Anterior cingulate cortex (tissue), 58 donors: ENCODE results near the gene SMPD4.
"Not testable (repeated sequence)": the region's sequence is repeated elsewhere in the genome, so short reads cannot be mapped to it uniquely, and the experiment has no call there.

ENCODE experiments used
- DNase-seq, 58 donors: peaks; one replicate each; lab custom pipeline; 2025; lab: John Stamatoyannopoulos, UW

Gene SMPD4

DNA sequence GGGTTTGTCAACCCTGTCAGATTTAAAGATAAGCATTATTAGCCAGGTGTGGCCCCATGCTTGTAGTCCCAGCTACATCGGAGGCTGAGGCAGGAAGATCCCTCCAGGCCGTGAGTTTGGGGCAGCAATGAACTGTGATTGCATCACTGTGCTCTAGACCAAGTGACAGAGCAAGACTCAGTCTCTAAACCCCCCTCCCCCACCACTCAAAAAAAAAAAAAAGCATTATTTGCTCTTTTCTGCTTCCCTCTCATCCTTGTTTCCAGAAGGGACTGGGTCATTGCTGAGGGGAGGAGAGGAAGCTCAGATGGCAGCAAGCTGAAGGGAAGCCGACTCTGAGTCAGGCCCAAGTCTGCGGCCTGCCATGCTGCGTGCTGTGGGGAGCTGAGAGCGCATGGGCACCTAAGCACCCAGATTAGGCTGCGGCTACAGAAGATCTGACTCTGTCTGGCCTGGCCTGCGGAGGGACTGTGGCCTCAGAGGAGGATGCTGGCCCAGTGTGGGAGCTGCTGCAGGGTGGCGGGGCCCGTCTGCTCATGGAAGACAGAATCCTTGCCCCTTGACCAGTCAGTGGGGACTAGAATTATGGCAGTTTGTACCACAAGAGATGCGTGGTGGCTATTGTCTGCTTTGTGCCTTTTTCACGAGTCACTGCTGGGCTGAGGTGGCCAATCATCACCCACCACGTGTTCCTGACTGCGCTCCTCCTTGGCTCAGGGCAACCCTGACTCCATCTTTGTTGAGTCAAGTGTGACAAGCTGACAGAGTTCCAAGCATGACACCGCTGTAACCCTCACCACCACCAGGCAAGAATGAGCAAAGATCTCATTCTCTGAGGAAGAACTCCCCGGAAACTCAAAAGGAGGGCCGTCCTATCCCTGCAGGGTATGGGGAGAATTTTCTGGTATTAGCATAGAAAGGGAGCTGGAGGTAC is 6.7 kb upstream of the SMPD4 start:
- DNase-seq = not testable (repeated sequence)

DNA sequence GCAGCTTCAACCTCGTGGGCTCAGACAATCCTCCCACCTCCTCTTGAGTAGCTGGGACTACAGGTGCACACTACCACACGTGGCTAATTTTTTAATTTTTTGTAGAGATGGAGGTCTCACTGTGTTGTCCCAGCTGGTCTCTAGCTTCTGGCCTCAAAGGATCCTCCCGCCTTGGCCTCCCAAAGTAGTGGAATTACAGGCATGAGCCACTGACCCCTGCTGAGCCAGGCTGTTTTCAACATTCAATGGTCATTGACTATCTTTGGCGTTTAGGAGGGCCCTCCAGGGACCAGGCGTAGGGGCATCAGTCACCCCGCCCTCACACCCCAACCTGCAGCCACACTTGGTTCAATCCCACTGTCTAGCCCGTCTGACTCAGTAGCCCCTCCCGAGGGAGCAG is 5.9 kb upstream of the SMPD4 start:
- no peak for DNase-seq

DNA sequence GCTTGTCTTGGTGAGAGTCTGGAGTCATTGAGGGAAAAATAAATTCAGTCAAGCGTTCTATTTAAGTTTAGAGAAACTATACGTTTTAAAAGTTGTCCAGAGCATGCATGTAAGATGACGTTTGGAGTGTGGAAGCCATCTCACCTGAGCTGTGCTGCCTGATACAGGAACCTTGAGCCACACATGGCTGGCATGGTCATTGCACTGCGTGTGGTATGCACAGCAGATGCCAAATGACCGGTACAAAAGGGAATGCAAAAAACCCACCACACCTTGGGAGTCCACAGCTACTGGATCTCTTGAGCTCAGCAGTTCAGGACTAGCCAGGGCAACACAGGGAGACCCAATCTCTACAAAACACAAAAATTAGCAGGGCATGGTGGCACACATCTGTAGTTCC is 5.0 kb upstream of the SMPD4 start:
- DNase-seq = no peak

DNA sequence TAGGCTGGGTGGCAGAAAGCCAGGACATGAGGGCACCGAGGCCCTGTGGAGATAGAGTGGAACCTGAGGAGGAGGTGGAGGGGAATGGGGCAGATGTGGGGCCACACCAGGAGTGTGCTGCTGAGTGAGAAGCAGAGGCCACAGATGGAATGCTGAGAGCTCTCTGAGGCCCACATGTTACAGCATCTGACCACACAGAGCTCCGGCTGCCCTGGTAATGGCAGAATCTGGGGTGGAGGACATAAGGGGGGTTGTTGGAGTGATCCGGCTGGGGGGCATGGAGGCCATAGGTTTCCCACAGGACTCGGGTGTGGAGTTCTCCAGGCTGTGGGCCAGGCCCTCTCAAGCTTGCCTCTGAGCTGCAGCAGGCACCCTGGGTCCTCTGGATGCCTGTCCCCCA is 4.5 kb upstream of the SMPD4 start:
- no peak for DNase-seq

DNA sequence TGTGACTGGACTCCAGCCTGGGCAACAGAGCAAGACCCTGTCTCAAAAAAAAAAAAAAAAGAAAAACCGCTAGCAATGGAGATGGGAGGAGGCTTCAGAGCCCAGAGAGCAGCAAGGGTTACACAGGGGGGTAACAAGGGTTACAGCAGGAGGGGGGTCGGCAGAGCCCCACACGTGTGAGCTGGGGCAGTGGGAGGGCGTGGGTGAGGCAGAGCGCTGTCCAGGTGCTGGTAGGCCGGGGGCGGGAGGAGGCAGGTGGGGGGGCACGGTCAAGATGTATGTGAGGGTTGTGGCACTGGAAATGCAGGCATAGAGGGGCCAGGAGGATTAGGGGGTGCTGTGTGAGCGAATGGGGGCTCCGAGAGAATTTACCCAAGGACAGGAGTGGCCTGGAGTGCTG is 4.0 kb upstream of the SMPD4 start:
- no peak for DNase-seq

DNA sequence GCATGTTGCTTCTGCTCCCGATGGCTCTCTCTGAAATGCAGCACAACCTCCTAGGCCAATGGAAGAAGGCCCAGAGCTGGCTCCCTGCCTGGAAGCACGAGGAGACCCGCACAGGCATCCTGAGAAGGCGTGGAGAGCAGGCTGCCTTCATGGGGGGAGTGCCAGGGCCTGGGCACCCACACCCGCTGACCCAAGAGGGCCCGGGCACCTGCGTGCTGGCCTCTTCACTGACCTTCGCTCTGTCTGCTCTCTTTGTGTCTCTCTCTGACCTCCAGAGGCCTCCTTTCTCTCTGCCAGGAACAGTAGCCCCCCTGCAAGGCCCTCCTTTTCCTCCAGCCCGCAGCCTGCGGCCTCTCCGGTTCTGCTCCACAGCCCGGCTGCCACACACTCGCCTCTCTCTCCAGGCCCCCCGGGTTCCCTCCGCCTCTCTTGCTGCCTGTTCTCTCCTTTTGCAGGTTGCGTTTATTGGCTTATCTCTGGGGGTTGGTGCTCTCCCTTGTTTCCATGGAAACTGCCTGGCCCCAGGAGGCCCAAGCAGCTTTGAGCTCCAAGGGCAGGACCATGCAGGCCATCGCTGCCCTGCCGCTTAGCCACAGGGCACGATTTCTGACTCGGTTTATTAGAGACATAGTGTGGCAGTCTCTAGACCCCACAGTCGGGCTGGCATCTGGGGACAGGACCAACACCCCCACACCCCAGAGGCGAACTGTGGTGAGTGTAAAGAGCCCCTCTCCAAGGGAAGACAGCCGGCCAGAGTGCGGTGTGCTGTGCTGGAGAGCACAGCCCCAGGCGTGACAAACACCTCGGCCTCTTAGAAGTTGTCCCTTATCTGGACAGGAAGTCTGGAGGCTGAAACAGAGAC is 2.3 kb upstream of the SMPD4 start:
- peak in 42 of 58 donors; percentile 6 to 56 (median 28) for DNase-seq

DNA sequence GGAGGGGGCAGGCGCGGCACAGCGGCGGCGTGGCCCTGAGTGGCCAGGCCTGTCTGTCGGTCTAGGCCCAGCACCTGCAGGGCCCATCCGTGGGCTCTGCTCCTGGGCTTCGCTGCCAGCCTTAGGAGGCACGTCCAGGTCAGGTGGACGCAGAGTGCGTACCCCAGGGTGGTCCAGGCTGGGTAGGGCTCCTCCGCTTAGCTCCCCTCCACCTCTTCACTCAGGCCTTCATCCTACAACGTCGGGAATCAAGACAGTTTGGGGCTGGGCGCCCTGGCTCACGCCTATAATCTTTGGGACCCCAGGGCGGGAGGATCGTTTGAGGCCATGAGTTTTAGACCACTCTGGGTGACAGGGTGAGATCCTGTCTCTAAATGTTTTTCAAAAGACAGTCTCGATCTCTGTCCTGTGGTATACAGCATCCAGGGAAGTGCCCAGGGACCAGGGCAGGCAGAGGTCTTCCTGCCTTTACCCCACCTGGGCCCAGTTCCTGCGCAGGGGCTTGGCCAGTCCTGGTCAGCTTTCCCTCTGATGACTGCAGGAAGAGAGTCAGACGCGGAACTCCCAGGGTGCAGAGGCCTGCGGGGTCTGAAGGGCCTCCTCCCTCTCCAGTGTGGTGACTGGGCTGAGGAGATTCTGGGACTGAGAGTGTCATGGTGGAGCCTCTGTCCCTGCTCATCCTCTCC is 1.6 kb upstream of the SMPD4 start:
- peak in 6 of 58 donors; percentile 16 to 47 (median 36) for DNase-seq

DNA sequence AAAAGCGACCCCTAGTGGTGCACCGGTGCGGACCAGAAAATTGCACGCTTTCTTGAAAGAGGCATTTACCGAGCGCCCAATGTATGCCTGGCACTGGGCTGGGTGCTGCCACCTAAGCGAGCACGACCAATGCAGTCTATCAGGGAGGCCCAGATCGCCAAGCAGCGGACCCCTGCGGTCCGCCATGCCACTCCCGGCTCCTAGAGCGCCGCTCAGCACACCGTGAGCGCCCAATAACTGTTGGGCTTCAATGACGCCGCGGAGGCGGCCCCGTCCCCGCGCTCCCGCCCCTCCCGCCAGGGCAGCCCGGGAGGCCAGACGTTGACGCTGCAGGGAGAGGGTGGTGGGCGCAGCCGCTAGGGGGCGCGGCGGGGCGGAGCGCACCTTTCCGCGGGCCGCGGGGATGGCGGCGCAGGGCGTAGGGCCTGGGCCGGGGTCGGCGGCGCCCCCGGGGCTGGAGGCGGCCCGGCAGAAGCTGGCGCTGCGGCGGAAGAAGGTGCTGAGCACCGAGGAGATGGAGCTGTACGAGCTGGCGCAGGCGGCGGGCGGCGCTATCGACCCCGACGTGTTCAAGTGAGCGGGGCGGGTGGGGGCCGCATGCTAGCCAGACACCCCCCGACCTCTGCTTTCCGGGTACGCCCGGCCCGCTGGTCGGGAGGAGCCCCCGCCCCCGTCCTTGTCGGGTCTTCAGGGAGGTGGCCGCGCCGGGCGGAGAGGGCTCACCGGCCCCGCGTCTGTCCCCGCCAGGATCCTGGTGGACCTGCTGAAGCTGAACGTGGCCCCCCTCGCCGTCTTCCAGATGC is 679 bp upstream of the SMPD4 start, which contains the start of gene MZT2B:
TSS of gene MZT2B (plus strand) at position 383 of the 803 bp plus-strand sequence. CDS start at position 404, 21 bp downstream.
- DNase-seq = peak in 57 of 58 donors; percentile 55 to 94 (median 84)

DNA sequence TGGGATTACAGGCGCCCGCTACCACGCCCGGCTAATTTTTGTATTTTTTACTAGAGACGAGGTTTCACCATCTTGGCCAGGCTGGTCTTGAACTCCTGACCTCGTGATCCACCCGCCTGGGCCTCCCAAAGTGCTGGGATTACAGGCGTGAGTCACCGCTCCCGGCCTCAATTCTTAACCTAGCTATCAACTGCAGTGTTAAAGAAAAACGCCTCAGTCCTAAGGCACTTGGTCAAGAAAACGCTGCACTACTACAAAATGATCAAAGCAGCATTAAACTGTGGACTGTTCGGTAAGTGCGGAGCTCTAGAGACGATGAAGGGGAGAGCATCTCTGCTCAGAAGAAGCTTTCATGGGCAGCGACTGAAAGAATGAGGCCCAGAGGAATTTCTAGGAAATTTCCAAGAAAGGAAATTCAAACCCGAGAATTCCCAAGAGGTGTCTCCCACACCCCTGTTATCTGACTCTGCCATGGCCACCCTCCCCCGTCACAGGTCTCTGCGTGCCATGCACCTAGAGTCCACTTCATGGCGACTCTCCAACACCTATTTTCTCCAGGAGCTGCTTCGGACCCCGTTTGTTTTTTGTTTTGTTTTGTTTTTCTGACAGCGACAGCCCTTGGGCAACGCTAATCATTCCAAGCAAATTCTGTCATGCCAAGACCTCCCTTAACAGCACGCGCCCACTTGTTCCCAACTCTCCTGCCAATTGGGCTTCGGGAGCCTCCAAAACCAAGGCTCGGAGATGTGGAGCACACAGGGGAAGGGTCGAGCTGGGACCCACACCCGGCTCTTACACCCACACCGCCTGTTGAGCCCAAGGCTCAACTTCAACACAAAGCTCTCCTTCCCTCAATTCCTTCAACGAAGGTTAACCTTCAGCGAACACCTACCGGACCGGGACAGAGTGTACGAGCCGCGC is 738 bp downstream of the SMPD4 start:
- DNase-seq = not testable (repeated sequence)

DNA sequence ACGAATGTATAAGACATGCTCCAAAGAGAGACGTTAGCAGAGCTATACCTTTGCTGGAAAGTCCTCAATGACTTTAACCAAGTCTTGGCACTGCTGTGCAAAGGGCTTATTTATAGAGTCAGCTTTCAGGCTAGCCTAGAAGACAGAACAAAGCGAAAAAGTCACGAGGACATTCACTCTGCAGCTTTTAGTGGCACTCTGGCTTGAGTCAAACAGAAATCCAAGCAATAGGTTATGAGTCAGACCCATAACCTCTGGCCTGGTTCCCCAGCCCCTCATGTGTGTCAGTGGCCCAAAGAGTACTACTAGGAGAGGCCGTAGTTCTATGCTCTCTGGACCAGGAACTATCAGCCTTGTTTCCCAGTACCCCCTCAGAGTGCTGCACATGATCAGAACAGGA is 6.5 kb downstream of the SMPD4 start:
- not testable (repeated sequence) for DNase-seq

DNA sequence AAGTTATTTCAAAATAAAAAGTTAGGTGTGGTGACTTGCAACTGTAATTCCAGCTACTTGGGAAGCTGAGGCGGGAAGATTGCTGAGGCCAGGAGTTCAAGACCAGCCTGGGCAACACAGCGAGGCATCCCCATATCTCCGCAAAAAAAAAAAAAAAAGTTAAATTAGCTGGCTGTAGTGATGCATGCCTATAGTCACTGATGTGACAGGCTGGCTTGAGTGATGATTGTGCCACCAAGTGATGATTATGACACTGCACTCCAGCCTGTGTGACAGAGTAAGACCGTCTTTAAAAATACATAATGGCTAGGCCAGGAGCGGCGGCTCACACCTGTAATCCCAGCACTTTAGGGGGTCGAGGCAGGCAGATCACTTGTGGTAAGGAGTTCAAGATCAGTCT is 11.5 kb downstream of the SMPD4 start:
- no peak for DNase-seq

DNA sequence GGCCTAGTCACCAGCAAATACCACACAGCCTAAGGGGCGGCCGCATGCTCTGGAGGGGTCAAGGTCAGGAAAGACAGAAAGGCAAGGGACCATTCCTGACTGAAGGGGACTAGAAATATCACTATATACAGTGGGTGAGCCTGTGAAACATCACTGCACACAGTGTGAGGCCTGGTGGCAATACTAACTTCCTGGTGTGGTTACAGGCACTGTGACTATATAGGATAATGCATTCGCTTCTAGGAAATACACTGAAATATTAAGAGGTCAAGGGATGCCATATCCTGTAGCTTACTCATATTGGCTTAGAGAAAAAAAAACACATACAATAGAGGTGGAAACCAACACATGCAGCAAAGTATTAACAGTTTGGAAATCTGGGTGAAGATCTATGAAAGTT is 12.2 kb downstream of the SMPD4 start:
- DNase-seq = not testable (repeated sequence)

DNA sequence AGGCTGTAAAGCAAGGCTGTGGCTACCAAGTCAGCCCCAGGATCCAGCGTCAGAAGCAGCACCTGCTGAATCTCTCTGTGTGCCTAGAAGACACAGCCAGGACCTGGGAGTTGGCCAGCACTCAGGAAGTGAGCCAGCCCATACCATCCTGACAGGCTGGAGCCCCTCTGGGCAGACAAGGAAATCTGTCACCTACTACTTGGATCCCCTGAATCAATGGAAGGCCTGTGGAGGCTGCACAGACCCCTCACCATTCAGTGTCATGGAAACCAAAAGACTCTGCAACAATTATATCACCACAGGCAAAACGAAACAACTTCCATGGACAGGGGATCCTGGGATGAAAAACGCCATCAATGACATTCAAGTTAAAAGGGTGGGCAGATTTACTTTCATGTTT is 14.8 kb downstream of the SMPD4 start:
- not testable (repeated sequence) for DNase-seq

DNA sequence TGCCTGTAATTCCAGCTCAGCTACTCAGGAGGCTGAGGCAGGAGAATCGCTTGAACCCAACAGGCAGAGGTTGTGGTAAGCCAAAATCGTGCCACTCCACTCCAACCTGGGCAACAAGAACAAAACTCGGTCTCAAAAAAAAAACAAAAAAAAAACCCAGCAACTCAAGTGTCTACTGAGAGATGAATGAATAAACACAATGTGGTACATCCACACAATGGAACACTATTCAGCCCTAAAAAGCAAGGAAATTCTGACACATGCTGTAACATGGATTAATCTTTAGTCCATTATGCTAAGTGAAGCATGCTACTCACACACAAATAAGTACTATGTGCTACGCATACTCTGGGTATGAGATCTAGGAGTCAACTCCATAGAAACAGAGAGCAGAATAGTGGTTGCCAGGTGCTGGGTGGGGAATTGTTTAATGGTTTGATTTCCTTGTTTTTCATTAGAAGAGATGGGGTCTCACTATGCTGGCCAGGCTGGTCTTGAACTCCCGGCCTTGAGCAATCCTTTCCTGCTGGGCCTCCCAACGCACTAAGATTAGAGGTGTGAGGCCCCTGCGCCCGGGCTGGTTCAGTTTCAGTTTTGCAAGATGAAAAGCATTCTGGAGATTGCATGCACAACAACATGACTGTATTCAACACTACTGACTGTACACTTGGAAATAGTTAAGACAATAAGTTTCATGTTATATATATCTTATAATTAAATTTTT is 15.9 kb downstream of the SMPD4 start:
- DNase-seq = no peak

DNA sequence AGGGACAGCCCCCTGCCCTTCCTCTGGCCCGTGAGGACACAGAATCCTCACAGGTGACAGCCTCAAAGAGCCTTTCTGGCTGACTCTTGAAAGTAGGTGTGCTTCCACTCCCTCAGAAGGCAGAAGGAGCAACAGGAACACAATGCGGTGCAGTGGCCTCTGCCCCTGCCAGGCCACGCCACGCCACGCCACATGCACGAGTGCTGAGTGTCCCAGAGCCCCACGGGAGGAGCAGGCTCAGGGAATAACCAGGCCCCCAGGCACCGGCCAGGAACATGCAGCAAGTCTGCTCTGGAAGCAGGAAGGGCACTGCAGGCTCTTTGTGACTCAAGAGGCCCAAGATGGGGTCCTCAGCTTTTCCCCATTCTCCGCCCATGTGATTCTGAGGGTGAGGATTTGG is 18.4 kb downstream of the SMPD4 start:
- DNase-seq = no peak

DNA sequence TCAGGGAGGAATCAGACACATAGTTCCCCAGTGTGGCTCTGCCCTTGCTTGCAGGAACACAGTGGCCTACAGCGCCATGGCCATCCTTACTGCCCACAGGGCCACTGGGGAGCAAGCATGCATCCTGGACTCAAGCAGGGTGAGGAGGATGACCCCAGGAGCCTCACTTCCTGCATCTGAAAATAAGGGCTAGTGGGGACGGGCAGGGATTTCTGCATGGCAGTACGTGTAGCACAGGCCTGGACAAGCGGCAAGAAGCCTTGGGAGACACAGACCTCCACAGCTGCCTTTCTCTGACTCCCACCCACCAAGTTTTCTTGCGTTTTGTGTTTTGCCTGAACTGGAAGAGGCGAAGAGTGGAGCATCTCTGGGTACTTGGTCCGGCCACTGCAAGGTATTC is 18.9 kb downstream of the SMPD4 start:
- not testable (repeated sequence) for DNase-seq

DNA sequence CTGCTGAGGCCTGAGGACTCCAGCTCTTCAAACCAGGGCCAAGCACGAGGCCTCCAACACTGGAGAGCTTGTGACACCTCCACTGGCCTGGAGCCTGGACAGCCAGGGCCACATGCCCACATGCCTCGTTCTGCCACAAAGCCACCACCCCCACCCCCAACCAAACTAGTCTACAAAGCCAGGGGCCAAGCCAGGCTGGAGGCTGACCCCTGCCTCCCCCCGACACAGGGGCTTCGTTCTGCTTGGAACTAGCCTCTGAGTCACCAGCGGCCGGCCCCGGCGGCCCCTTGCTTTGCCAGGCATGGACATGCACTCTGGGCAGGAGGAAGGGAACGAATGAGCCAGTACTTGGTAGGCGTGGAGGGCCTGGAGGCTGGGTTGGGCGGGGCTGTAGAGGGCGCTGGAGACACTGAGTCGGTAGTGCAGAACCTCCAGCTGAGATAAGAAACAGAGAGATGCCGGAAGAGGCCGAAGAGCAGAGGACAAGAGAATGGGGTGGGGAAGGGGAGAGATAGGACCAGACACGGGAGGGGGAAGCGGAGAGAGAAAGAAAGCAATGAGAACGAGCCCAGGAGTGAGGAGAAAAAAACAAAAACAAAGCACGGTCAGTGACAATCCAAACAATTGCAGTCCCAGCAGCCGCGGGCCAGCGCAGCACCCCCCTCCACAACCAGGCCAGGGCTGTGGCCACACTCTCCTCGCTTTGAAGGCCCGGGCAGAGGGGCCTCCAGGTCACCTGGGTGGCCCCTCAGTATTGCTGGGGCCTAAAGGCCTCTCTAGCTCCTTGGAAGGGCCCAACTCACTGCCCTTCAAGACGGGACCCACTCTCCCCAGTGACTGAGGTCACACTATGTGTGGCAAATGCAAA is 20.3 kb downstream of the SMPD4 start:
- DNase-seq = peak in 25 of 58 donors; percentile 7 to 74 (median 31)
